H7 (cell line): ENCODE measurements around the gene TNFSF9. TPM values are rescaled to one million over a fixed set of nuclear protein-coding genes. Genes with fewer than 3 reads are reported as not detected.

Experiments
- DNase-seq: peaks from one replicate; pipeline ENCODE4 v3.0.0; 2012
- H3K27me3 ChIP-seq: 2 replicates; pipeline ENCODE4 v1.6.0; 2011; ENCODE audit warnings: mild to moderate bottlenecking, low read length; ENCODE audit not compliant: control insufficient read depth, insufficient read depth
- H3K36me3 ChIP-seq: replicated peaks from 2 replicates; pipeline ENCODE4 v1.5.1; 2011; ENCODE audit warnings: low read length; ENCODE audit not compliant: control insufficient read depth, insufficient read depth
- H3K4me3 ChIP-seq: 2 replicates; pipeline ENCODE4 v1.5.1; 2011; ENCODE audit warnings: low read depth, mild to moderate bottlenecking, control low read depth, low read length, moderate library complexity; ENCODE audit not compliant: insufficient read depth
- total RNA-seq: library from RNA; depleted of rRNA; stranded (reverse); fragments of >200 nt; shearing (Covaris generic); gene quantifications from 2 replicates; pipeline ENCODE4 v1.2.3, GENCODE V29; 2014

Gene TNFSF9
- total RNA-seq, 1 experiment from 2014 or later: 2.6 TPM

DNA sequence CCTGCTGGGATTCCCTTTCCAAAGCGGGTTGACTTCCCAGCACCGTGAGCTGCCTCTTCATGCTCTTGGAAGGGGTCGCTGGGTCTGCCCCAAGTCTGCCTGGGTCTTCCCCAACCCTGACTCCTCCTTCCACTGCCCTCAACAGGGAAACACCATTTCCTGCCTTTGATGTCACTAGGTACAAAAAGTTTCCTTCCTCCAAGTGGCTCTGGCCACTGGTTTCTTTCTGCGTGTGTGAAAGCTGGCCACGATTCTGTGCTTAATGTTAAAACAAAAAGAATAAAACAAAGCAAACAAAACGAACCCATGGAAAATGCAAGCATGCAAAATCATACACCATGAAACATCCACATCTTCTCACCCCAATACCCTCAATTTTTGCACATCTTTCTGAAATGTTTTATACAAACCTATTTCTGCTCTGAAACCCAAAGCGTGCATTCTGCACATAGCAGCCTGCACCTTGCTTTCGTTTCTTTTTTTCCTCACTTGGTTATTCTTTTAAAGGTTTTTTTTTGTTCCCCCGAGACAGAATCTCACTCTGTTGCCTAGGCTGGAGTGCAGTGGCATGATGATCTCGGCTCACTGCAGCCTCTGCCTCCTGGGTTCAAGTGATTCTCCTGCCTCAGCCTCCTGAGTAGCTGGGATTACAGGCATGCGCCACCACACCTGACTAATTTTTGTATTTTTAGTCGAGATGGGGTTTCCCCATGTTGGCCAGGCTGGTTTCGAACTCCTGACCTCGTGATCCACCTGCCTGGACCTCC, 12.5 kb upstream of the TNFSF9 start:
- peak; percentile 37 for DNase-seq
- H3K4me3 ChIP-seq: no peak overlapping the region
- H3K36me3 ChIP-seq: no peaks in the 10 kb centered on the region
- no peaks in the 10 kb centered on the region; the same call in 1 of the 2 replicates for H3K27me3 ChIP-seq

DNA sequence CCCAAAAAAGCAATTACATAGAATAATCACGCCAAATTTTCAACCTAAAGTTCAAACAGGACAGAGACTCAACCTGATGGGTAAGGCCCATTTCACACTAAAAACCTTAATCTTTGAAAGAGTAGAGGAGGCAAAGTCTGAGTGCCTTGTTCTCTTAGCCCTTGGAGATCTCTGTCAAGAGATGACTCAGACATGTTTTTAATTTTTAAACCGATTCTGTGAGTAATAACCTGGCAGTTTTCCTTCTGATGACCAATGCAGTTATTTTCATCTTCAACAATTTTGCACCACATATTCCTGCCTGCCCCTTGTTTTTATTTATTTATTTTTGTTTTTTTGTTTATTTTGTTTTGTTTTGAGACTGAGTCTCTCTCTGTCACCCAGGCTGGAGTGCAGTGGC, 11.5 kb upstream of the TNFSF9 start:
- no peaks in the 10 kb centered on the region for H3K36me3 ChIP-seq
- H3K27me3 ChIP-seq: no peaks in the 10 kb centered on the region; the same call in 1 of the 2 replicates
- DNase-seq: no peak

DNA sequence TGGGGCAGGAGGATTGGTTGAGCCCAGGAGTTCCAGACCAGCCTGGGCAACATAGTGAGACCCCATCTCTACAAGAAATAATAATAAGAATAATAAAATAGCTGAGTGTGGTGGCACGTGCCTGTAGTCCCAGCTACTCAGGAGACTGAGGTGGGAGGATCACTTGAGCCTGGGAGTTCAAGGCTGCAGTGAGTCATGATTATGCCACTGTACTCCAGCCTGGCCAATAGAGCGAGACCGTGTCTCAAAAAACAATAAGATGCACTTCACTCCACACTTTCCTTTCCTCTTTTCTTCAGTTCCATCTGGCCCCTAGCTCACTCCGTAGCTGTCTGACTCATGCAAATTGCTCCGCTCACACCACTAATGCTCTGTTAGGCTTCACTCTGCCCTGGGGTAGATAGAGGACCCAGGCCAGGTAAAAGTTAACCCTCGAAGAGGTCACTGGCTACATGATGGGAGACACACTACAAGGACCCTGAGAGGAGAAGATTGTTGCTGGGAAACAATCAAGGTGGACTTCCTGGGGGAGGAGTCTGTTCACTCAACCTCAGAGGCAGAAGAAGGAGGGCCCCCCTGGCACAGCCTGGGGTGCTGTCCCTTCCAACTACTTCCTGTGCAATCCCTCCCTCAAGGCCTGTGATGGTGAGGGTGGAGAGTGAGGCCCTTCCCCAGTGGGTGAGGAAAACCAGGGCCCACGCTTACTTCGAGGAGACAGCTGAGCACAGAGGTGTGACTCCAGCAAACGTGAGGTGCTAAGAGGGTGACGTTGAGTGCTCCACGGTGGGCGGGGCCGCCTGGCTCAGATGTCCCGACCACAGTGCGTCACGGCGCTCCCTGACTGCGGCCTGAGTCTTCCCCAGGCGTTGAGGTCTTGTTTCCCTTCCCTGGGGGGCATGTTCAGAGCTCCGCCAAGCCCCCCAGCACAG, 8.8 kb upstream of the TNFSF9 start:
- DNase-seq: no peak
- H3K4me3 ChIP-seq: no peak overlapping the region
- no peaks in the 10 kb centered on the region for H3K36me3 ChIP-seq
- no peaks in the 10 kb centered on the region; the same call in 1 of the 2 replicates for H3K27me3 ChIP-seq

More for the DNA sequence above, 11.5 kb upstream of the TNFSF9 start:
- no peak overlapping the region for H3K4me3 ChIP-seq

DNA sequence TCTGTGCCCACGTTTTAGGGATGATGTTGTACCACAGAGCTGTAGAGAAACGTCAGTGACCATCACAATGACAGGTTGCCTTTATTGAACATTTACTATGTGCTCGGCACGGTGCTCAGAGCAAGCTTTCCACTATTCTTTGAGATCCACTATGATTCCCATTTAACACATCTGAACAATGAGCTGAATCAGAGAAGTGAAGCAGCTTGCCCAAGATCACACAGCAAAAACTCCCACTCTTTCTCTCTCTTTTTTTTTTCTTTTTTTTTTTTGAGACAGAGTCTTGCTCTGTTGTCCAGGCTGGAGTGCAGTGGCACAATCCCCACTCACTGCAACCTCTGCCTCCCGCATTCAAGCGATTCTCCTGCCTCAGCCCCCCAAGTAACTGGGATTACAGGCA, 8.1 kb upstream of the TNFSF9 start:
- Histone ChIP-seq H3K27me3 (no peaks in the 10 kb centered on the region; the same call in 1 of the 2 replicates), H3K4me3 (no peak overlapping the region), H3K36me3 (no peaks in the 10 kb centered on the region)
- no peak for DNase-seq

DNA sequence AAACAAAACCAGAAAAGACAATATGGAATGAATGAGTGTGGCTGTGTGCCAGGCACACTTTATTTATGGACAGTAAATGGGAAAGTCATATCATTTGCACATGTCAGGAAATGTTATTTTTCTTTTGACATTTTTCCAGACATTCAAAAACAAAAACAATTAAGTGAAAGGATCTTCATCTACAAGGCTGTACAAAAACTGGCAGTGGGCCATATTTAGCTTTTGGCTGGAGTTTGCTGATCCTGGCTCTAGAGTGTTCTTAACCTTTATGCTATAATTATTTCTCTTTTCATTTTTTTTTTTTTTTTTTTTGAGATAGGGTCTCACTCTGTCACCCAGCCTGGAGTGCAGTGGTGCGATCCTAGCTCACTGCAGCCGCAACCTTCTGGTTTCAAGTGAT, 6.5 kb upstream of the TNFSF9 start:
- no peak for DNase-seq
- H3K4me3 ChIP-seq: no peak overlapping the region
- H3K27me3 ChIP-seq: no peaks in the 10 kb centered on the region; the same call in 1 of the 2 replicates
- no peaks in the 10 kb centered on the region for H3K36me3 ChIP-seq

DNA sequence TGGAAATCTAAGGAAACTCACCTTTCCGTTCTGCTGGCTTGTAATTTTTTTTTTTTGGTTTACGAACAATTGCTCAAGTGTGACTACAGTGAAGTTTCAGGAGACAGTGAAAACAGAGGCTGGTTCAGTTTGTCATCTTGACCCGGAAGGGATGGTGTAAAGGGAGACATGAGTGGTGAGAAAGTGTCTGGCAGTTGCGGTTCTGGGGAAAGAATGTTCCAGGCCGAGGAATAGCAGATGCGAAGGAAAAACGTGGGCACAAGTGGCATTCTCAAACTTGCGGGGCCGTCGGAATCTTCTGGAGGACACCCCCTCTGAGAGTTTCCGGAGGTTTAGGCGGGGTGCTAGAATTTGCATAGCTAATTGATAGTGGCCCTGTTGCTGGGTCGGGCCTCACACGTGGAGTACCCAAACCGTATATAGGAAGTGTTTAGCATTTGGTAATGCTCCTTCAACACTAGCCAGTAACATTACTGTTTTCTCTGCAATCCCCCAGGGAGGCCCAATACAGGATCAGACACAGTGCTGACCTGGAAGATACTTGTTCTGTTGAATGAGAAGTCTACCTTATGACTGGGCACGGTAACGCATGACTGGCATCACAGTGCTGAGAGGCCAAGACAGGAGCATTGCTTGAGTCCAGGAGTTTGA, 2.8 kb upstream of the TNFSF9 start:
- no peak overlapping the region for H3K4me3 ChIP-seq
- peak; percentile 27 for DNase-seq
- H3K27me3 ChIP-seq: peaks cover 32% of the 10 kb centered on the region
- H3K36me3 ChIP-seq: no peaks in the 10 kb centered on the region

DNA sequence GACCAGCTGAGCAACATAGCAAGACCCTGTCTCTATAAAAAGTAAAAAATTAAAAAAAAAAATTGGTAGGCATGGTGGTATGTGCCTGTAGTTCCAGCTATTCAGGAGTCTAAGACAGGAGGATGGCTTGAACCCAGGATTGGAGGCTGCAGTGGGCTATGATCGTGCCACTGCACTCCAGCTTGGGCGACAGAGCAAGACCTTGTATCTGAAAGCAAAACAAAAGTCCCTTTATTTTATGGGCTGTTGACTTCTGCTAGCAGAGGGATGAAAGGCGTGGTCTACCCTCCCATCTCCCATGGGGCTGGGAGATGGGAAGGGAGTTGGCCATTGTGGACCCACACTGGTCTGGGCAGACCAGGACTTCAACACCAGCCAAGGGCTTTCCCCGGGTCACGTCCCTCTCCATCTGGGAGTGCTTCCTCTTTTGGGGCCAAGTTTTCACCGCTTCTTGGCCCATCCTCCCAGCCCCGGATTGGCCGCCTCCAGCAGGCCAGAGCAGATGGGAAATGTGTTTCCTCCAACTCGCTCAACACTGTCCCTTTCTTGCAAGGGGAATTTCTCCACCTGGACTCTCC, 2.2 kb upstream of the TNFSF9 start:
- Histone ChIP-seq H3K27me3 (peaks cover 32% of the 10 kb centered on the region), H3K4me3 (no peak overlapping the region), H3K36me3 (no peaks in the 10 kb centered on the region)
- peak; percentile 76 for DNase-seq

DNA sequence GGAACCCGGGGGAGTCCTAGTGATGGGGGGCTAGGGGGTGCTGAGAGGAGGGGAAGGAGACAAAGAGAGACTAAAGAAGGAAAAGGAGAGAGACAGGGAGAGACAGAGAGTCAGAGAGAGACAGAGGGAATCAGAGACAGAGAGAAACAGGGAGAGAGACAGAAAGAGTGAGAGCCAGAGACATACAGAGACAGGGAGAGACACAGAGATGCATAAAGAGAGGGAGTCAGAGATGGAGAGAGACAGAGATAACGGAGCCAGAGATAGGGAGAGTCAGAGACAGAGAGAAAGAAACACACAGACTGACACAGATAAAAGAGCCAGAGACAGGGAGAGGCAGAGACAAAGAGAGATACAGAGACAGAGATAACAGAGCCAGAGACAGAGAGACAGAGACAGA, 1.5 kb upstream of the TNFSF9 start:
- H3K27me3 ChIP-seq: peaks cover 35% of the 10 kb centered on the region
- DNase-seq: no peak
- no peaks in the 10 kb centered on the region for H3K36me3 ChIP-seq
- H3K4me3 ChIP-seq: no peak overlapping the region

DNA sequence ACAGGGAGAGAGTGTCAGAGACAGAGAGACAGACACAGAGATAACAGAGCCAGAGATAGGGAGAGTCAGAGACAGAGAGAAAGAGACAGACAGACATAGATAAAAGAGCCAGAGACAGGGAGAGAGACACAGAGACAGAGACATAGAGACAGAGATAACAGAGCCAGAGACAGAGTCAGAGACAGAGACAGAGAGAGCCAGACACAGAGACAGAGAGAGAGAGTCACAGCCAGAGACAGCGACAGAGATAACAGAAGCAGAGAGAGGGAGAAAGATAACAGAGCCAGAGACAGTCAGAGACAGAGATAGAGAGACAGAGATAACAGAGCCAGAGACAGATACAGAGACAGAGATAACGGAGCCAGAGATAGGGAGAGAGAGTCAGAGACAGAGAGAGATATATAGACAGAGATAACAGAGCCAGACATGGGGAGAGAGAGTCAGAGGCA, 865 bp upstream of the TNFSF9 start:
- H3K36me3 ChIP-seq: no peaks in the 10 kb centered on the region
- peak overlapping the region; percentile 61; the same call in 1 of the 2 replicates for H3K4me3 ChIP-seq
- peaks cover 41% of the 10 kb centered on the region for H3K27me3 ChIP-seq
- DNase-seq: no peak

DNA sequence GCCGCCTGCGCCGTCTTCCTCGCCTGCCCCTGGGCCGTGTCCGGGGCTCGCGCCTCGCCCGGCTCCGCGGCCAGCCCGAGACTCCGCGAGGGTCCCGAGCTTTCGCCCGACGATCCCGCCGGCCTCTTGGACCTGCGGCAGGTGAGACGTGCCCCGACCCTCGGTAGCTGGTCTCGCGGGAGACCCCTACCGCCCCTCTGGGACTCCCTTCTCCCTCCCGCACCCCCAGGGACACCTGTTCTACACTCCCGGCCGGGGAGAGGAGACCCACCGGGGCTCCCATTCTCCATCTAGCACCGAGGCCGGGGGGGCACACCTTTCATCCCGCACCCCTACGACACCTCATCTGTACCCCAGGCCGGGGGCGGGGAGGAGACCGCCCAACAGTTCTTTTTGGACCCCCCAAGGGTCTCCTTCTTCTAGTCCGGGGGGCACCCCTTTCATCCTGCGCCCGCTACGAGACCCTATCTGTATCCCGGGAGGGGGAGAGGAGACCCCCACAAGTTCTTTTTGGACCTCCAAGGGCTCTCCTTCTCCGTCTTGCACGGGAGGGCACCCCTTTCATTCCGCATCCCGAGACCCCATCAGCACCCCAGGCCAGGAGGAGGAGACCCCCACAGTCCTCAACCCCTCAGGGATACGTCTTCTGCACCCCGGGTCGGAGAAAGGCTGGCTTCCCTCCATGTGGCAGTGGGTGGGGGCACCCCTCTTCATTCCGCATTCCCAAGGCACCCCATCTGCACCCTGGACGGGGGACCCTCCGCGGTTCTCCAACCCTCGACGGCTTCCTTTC, 533 bp downstream of the TNFSF9 start:
- DNase-seq: no peak
- peaks cover 3% of the 10 kb centered on the region for H3K36me3 ChIP-seq
- peaks cover 48% of the 10 kb centered on the region for H3K27me3 ChIP-seq
- H3K4me3 ChIP-seq: peak overlapping the region; percentile 61

DNA sequence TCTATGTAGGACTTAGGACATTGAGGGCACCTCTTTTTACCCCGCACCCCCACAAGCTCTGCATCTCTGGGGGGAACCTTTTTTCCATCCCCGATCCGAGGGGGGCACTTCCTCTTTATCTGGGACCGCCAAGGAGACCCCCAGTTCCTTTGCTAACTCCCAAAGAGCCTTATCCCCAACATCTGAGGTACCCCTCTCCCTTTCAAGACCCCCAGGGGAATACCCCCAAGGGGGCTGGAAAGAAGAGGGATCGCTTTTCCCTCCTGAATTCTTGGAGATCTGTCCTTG, 1.1 kb downstream of the TNFSF9 start:
- H3K36me3 ChIP-seq: peaks cover 3% of the 10 kb centered on the region
- peaks cover 48% of the 10 kb centered on the region for H3K27me3 ChIP-seq
- peak; percentile 60 for DNase-seq
- H3K4me3 ChIP-seq: peak overlapping the region; percentile 61

DNA sequence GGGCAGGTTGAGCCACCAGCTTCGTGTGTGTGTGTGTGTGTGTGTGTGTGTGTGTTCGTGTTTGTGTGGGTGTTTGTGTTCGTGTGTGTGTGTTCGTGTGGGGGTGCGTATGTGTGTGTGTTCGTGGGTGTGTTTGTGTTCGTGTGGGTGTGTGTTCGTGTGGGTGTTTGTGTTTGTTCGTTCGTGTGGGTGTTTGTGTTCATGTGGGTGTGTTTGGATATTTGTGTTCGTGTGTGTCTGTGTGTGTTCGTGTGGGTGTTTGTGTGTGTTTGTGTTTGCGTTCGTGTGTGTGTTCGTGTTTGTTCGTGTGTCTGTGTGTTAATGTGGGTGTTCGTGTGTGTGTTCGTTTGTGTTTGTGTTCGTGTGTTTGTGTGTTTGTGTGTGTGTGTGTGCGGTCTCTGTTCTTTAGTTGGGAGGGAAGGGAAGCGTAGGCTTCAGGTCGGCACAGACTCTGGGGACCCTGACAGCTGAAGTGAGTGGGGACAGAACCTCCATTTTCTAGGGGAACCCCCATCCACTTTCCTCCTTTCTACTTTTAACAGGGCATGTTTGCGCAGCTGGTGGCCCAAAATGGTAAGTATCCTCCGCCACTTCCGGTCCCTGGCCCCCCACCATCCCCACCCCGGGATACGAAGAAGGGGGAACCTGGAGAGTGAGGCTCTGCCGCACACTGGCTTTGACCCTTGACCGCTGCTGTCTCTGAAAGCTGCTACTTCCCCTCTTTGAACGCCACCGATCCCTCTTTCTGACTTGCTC, 1.6 kb downstream of the TNFSF9 start:
- Histone ChIP-seq H3K4me3 (peak overlapping the region; percentile 61), H3K27me3 (peaks cover 48% of the 10 kb centered on the region), H3K36me3 (peaks cover 3% of the 10 kb centered on the region)
- DNase-seq: peak; percentile 63

DNA sequence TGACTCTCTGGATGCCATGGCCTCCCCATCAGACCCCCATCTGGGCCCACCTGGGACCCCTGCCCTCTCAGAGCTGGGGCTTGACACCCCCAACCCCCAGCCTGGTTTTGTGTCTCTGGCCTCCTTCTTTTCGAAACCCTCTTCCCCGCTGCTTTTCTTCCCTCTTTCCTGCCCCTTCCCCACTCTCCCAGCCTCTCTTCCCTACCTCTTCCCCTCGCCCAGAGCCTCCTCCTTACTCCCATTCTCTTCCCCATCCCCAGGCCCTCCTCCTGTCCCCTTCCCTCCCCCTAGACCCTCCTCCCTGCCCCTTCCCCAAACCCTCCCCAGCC, 2.1 kb downstream of the TNFSF9 start:
- Histone ChIP-seq H3K4me3 (peak overlapping the region; percentile 61), H3K27me3 (peaks cover 48% of the 10 kb centered on the region), H3K36me3 (peaks cover 3% of the 10 kb centered on the region)
- DNase-seq: no peak
